GM21360 (cell line): ENCODE data around the gene CNEP1R1.
"Not testable (repeated sequence)": the region's sequence is repeated elsewhere in the genome, so short reads cannot be mapped to it uniquely, and the experiment has no call there.

Experiments
- ATAC-seq: cut with Tn5 transposase; IDR thresholded peaks from one replicate; pipeline ENCODE4 v1.9.1; 2021; ENCODE audit warnings: mild to moderate bottlenecking, moderate library complexity; ENCODE audit not compliant: unreplicated experiment

Gene CNEP1R1

GRCh38 chr16:50024684-50025536 lies at the start of gene CNEP1R1:
Gene CNEP1R1 (plus strand): TSS chr16:50025225. CDS start chr16:50025316, 91 bp downstream.
- peak; percentile 96 for ATAC-seq

GRCh38 chr16:49977427-49977826 lies 47.6 kb upstream of the CNEP1R1 start:
- ATAC-seq, result no peak

- no peak for ATAC-seq
Measured at GRCh38 chr16:49978569-49979326, 46.3 kb upstream of the CNEP1R1 start.

GRCh38 chr16:49980166-49980565 lies 44.9 kb upstream of the CNEP1R1 start:
- no peak for ATAC-seq

- no peak for ATAC-seq
Measured at GRCh38 chr16:49986351-49987124, 38.5 kb upstream of the CNEP1R1 start.

- no peak for ATAC-seq
Measured at GRCh38 chr16:49987381-49987780, 37.6 kb upstream of the CNEP1R1 start.

GRCh38 chr16:49992825-49993224 lies 32.2 kb upstream of the CNEP1R1 start:
- no peak for ATAC-seq

GRCh38 chr16:49993579-49993978 lies 31.4 kb upstream of the CNEP1R1 start:
- ATAC-seq, result no peak

GRCh38 chr16:49994006-49994405 lies 31.0 kb upstream of the CNEP1R1 start:
- ATAC-seq, result no peak

- ATAC-seq, result no peak
Measured at GRCh38 chr16:49995720-49996119, 29.3 kb upstream of the CNEP1R1 start.

- no peak for ATAC-seq
Measured at GRCh38 chr16:49997721-49998251, 27.2 kb upstream of the CNEP1R1 start.

GRCh38 chr16:49998991-49999390 lies 26.0 kb upstream of the CNEP1R1 start:
- no peak for ATAC-seq

GRCh38 chr16:50001144-50001543 lies 23.9 kb upstream of the CNEP1R1 start:
- no peak for ATAC-seq

GRCh38 chr16:50002190-50002589 lies 22.8 kb upstream of the CNEP1R1 start:
- no peak for ATAC-seq

GRCh38 chr16:50004239-50004638 lies 20.8 kb upstream of the CNEP1R1 start:
- no peak for ATAC-seq

GRCh38 chr16:50006964-50007363 lies 18.1 kb upstream of the CNEP1R1 start:
- ATAC-seq, result no peak

GRCh38 chr16:50007744-50008143 lies 17.3 kb upstream of the CNEP1R1 start:
- ATAC-seq, result no peak

GRCh38 chr16:50010212-50010611 lies 14.8 kb upstream of the CNEP1R1 start:
- no peak for ATAC-seq

- ATAC-seq, result no peak
Measured at GRCh38 chr16:50011707-50012106, 13.3 kb upstream of the CNEP1R1 start.

GRCh38 chr16:50012182-50012581 lies 12.8 kb upstream of the CNEP1R1 start:
- no peak for ATAC-seq

- not testable (repeated sequence) for ATAC-seq
Measured at GRCh38 chr16:50014211-50014610, 10.8 kb upstream of the CNEP1R1 start.
